OCI-LY1 (cell line): Measurements from ENCODE around the gene PRIM1.

Experiments used
- CTCF ChIP-seq: fragments of 200-600 bp; sonication (generic), shearing (Covaris generic); IDR thresholded peaks from 2 replicates; pipeline ENCODE4 v1.5.1; 2017; ENCODE audit warnings: mild to moderate bottlenecking, antibody characterized with exemption, low read length, moderate library complexity, mixed read lengths
- EZH2 ChIP-seq: fragments of 200-600 bp; sonication (generic), shearing (Covaris generic); IDR thresholded peaks from 2 replicates; pipeline ENCODE4 v1.8.0; 2017; ENCODE audit warnings: borderline replicate concordance, mixed run types, mild to moderate bottlenecking, antibody characterized with exemption, low read length, moderate library complexity, mixed read lengths

- TF ChIP-seq EZH2 = no peak
- no peak for TF ChIP-seq CTCF
Measured at GRCh38 chr12:56768424-56768823, 16.3 kb upstream of the PRIM1 start.
